NCI-H1092 (cell line): ENCODE measurements around the gene RANBP17.
"Not testable (repeated sequence)": the region's sequence is repeated elsewhere in the genome, so short reads cannot be mapped to it uniquely, and the experiment has no call there.

Experiments used
- DNase-seq: peaks from one replicate; lab custom pipeline; 2025; lab: John Stamatoyannopoulos, UW

RANBP17 gene

DNA sequence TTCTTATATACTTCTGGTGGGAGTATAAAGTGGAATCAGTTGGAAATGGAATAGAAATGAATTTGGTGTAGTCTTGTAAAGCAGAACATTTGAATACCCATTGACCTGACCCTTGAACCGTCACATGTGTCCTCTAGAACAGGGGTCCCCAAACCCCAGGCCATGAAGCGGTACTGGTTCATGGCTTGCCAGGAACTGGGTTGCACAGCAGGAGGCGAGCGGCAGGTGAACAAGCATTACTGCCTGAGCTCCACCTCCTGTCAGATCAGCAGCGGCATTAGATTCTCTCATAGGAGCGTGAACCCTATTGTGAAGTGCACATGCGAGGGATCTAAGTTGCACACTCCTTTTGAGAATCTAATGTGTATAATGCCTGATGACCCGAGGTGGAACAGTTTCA lies 80.0 kb downstream of the RANBP17 start:
- no peak for DNase-seq

DNA sequence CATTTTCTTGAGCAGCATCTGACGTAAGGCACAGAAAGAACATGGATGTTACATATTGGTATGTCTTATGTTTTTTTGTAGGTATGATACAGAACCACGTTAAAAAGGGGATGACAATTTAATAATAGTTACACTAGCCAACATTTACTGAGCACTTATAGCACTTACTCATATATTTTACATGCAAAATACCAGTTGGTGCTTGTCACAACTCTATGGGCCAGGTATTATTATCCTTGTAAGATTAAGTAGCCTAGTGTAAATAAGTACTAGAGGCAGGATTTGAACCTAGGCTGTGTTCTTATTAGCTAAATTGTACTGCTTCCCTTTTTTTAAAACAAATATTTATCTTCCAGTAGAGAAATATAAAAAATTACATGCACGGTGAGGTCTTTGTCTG lies 83.5 kb downstream of the RANBP17 start:
- no peak for DNase-seq

GRCh38 chr5:170960567-170960966 lies 98.7 kb downstream of the RANBP17 start:
- no peak for DNase-seq

DNA sequence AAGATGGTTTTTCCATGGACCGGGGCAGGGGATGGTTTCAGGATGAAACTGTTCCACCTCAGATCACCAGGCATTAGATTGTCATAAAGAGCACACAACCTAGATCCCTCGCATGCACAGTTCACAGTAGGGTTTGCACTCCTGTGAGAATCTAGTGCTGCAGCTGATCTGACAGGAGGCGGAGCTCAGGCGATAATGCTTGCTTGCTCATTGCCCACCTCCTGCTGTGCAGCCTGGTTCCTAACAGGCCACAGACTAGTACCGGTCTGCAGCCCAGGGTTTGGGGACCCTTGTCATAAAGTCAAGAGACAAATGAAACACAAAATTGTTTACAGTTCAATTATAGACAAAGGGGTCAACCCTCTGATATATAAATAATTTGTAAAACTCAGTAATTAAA lies 101.7 kb downstream of the RANBP17 start:
- no peak for DNase-seq

DNA sequence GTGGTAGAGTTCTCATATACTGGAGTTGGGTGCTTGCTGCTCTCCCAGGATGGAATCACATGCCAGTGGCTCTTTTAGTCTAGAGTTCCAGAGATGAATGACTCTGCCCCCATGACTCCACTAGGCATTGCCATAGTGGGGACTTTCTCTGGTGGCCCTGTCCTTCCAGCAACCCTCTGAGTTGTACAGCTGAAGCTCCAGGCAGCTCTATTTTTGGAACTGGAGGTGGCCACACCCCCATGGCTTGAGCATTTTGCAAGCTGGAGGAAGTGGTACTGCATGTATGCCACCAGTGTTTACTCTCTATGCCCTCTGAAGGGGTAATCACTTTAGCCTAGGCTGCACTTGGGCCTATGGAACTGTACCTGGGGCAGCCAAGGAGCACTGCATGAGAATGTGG lies 112.6 kb downstream of the RANBP17 start:
- no peak for DNase-seq

DNA sequence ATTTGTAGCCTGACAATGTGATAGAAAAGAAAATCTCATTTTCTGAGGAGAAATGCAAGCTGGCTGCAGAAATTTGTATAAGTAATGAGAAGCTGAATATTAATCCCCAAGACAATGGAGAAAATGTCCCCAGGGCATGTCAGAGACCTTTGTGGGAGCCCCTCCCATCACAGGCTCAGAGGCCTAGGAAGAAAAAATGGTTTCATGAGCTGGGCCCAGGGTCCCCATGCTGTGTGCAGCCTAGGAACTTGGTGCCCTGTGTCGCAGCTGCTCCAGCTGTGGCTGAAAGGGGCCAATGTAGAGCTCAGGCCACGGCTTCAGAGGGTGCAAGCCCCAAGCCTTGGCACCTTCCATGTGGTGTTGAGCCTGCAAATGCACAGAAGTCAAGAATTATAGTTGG lies 118.4 kb downstream of the RANBP17 start:
- DNase-seq = not testable (repeated sequence)

DNA sequence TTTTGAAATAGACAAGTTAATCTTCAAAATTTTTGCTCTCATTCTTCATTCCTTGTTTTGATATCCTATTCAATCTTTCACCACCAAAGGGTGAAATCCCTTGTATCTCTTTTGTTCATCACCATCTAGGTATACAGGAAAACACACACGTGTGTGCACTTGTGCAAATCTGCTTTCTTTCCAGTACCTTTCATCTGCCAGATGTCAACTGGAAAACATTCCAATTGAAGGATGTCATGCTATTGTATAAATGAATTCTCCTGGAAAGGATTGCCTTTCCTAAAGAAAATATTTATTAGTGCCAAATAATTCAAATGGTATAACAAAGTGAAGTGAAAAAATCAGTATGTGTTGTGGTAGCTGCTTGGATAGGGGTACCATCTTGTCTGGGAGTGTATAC lies 123.7 kb downstream of the RANBP17 start:
- no peak for DNase-seq

GRCh38 chr5:170986598-170986997 lies 124.8 kb downstream of the RANBP17 start:
- DNase-seq = no peak

GRCh38 chr5:170993476-170993875 lies 131.7 kb downstream of the RANBP17 start:
- DNase-seq = no peak

DNA sequence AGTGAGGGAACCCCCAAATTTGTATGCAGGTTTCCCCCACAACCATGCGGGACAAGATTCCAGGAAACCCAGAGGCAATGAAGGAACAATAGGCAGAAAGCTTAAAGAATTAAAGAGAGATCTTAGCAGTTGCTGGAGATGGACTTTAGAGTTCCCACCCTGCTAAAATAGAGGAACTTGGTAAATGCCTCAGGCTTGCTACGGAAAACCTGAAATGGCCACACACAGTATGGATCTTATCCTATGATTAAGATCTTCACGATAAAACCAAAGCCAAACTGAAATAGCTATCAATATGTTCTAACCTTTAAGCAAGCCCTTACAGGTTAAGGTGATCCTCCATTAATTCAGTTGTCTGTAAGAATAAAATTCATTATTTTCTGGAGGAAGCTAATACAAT lies 148.3 kb downstream of the RANBP17 start:
- no peak for DNase-seq

GRCh38 chr5:171010816-171011215 lies 149.0 kb downstream of the RANBP17 start:
- DNase-seq = no peak

GRCh38 chr5:171023508-171023907 lies 161.7 kb downstream of the RANBP17 start:
- no peak for DNase-seq

- no peak for DNase-seq
Measured at GRCh38 chr5:171024084-171024483, 162.3 kb downstream of the RANBP17 start.

DNA sequence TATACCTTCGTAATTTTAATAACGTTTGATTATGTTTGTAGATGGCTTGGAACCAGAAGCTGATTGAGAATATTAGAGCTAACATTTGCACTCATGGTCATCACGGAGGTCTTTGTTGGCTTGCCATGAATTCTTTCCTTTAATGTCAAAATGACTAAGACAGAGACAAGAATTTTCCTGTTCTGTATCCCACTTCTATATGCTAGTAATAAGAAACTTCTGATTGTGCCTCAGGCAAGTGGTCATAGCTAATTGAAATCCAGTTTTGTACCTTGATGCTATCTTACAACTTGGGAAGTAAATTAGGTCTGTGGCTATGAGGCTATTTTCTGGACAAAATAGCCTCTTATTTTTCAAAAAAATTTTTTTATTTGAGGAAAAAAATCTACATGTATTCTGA lies 167.6 kb downstream of the RANBP17 start:
- no peak for DNase-seq

GRCh38 chr5:171031977-171032376 lies 170.2 kb downstream of the RANBP17 start:
- DNase-seq = peak; percentile 19

DNA sequence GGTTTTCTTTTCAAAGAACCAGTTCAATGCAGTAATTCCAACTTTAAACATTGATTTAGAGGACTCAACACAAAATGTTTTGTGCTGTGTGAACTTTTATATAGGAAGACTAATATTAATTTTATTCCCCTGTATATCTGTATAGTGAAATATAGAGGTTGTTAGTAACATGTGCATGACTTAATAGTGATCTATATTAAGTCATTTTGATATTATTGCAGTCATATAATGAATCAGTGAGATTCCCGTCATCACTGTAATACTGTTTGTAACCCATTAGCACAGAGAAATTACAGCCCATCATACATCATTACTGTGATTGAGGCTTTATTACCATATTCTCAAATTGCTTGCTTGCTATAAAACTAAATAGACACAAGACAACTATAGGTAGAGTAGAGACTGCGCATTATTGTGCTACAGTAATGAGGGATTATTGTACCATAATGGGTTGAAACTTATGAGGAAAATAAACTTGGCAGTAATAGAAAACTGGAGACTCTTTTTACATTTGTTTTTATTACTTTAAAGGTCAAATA lies 170.7 kb downstream of the RANBP17 start:
- DNase-seq = peak; percentile 3

- not testable (repeated sequence) for DNase-seq
Measured at GRCh38 chr5:171041893-171042292, 180.1 kb downstream of the RANBP17 start.

- no peak for DNase-seq
Measured at GRCh38 chr5:171050916-171051315, 189.1 kb downstream of the RANBP17 start.

DNA sequence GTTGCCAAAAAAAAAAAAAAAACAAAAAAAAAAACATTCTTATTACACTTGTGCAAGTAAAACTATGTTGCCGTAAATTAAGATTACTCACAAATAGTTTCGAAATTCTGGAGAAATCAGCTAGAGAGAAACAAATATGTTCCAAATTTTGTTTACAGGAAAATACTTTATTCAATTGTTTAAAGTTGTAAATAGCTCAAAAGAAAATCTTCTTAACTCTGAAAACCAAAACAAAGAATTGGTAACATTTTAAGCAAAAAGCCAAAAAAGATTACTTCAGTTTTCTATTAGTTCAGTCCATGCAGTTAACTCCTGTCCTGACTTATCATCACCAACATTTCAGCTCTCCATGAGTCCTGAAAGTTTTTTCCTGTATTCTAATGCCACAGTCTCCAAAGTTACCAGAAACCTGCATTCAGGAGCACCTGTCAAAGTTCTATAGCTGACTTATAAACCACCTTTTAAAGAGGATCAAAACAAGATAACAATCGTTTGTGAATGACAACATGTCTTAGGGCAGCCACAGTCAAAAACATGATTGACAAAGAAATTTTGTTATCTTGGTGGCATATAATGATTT lies 194.1 kb downstream of the RANBP17 start:
- DNase-seq = no peak

DNA sequence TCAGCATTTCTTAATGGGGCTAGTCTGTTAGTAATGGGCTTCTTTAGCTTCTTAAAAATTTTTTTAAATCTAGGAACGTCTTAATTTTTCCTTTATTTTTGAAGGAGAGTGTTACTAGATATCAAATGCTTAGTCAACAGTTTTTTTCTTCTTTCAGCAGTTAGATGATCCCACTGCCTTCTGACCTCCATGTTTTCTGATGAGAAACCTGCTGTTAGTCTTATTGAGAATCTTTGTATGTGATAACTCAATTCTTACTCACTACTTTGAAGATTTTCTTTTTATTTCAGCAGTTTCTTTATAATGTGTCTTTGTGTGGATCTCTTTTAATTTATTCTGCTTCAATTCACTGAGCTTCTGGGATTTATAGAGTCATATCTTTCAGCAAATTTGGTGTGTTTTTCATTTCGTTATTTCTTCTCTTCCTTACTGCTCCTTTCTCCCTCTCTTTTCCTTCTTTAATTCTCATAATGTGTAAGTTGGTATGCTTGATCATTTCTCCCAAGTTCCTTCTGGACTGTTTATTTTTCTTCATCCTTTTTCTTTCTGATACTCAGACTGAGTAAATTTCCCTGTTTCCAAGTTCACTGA lies 205.8 kb downstream of the RANBP17 start:
- no peak for DNase-seq

GRCh38 chr5:171074747-171075146 lies 212.9 kb downstream of the RANBP17 start:
- DNase-seq = no peak

GRCh38 chr5:171080186-171080938 lies 218.5 kb downstream of the RANBP17 start:
- no peak for DNase-seq

DNA sequence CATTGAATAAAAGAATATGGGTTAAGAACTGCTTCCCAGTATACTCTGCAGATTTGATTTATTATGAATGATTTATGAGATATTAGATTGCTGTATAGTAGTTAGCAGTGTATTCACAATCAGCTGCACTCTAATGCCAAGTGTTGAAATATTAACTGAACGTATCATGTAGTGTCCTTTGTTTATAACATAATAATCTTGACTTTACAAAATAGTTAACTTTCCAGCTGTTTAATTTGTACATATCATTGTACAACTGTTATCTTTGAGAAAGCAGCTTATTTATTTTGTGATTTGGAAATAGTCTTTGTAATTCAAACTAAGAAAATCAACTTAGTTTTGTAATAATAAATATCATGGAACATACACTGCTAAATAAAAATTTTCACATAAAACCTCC lies 219.5 kb downstream of the RANBP17 start:
- no peak for DNase-seq
